ENCODE measurements around the gene SOS1.
"Not testable (repeated sequence)": the region's sequence is repeated elsewhere in the genome, so short reads cannot be mapped to it uniquely, and the experiment has no call there.

Gene SOS1

DNA sequence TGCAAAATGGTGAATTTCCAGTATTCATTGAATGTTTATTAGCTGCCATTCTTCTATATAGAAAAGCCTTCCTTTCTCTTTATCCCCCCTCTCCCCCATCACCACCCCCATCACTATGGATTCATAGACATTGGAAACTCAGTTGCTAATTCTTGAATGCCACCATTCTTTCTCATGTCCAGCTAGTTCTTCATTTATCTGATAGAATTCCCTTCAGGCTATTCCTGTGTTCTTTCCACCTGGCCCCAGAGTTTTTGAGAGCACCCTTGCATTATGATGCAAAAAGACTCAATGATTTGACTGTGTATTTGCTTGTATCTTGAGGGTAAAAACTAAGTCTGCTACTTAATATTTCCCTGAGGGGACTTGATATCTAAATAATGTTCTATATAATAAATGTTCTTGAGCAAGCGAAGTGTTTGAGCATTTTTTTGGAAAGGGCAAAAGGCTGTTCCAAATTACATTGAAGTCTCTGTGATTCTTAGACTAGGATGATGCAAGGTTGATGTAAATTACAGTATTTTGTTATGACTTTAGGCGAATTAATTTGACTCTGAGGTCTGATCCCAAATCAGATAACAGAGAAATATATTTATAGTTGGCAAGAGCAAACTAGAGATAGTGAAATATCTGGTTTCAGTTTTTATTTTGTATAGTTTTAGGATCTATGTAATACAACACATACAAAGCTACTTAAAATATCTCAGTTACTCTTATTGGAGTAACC, 18.8 kb upstream of the SOS1 start:
- H3K9me3 ChIP-seq (ENCODE audit: control insufficient read depth, insufficient read depth, low read length): no peaks in the 10 kb centered on the region
- H3K9me2 ChIP-seq (replicated peaks; ENCODE audit: control insufficient read depth, low read length): no peaks in the 10 kb centered on the region
- H3K4me1 ChIP-seq (ENCODE audit: control insufficient read depth, low read length): peaks cover 81% of the 10 kb centered on the region
- no peaks in the 10 kb centered on the region for H4K20me1 ChIP-seq (ENCODE audit: control insufficient read depth, insufficient read depth, low read depth, low read length)
- H3K4me3 ChIP-seq (ENCODE audit: low read length): peak overlapping the region; percentile 54
- no peaks in the 10 kb centered on the region for H3K27me3 ChIP-seq (ENCODE audit: control insufficient read depth, low read length)
- H3K27ac ChIP-seq (ENCODE audit: low read depth, low read length): peak overlapping the region; percentile 92
- TF ChIP-seq, protein P1, sequence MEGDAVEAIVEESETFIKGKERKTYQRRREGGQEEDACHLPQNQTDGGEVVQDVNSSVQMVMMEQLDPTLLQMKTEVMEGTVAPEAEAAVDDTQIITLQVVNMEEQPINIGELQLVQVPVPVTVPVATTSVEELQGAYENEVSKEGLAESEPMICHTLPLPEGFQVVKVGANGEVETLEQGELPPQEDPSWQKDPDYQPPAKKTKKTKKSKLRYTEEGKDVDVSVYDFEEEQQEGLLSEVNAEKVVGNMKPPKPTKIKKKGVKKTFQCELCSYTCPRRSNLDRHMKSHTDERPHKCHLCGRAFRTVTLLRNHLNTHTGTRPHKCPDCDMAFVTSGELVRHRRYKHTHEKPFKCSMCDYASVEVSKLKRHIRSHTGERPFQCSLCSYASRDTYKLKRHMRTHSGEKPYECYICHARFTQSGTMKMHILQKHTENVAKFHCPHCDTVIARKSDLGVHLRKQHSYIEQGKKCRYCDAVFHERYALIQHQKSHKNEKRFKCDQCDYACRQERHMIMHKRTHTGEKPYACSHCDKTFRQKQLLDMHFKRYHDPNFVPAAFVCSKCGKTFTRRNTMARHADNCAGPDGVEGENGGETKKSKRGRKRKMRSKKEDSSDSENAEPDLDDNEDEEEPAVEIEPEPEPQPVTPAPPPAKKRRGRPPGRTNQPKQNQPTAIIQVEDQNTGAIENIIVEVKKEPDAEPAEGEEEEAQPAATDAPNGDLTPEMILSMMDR (IDR thresholded peaks at IDR 0.05; ENCODE audit: low read depth, low read length, poor library complexity, severe bottlenecking): no peak
- peak overlapping the region; percentile 70 for H3K4me2 ChIP-seq (ENCODE audit: low read length)
- H3K36me3 ChIP-seq (ENCODE audit: control insufficient read depth, low read length): no peaks in the 10 kb centered on the region
- peaks cover 33% of the 10 kb centered on the region for H3F3A ChIP-seq (ENCODE audit: control insufficient read depth, insufficient read depth)
- H3K79me2 ChIP-seq (ENCODE audit: control insufficient read depth, low read length): no peaks in the 10 kb centered on the region

DNA sequence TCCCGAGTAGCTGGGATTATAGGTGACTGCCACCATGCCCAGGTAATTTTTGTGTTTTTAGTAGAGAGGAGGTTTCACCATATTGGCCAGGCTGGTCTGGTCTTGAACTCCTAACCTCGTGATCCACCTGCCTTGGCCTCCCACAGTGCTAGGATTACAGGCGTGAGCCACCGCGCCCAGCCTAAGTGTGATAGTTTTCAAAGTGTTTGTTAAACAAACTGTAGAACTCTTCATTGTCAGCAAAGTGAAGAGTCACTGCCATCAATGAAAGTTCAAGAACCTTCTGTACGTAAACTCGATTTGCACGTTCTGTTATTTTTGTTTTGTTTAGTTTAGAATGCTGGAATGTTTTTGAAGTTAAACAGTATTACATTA, 18.0 kb upstream of the SOS1 start:
- Histone ChIP-seq H3K9me3 (ENCODE audit: control insufficient read depth, insufficient read depth, low read length) (no peaks in the 10 kb centered on the region), H3K9me2 (replicated peaks; ENCODE audit: control insufficient read depth, low read length) (no peaks in the 10 kb centered on the region), H3K4me1 (ENCODE audit: control insufficient read depth, low read length) (peaks cover 79% of the 10 kb centered on the region), H3K27ac (ENCODE audit: low read depth, low read length) (peak overlapping the region; percentile 92; the same call in 1 of the 2 replicates), H3K4me3 (ENCODE audit: low read length) (no peak overlapping the region), H3K4me2 (ENCODE audit: low read length) (peak overlapping the region; percentile 70; the same call in 1 of the 2 replicates), H4K20me1 (ENCODE audit: control insufficient read depth, insufficient read depth, low read depth, low read length) (no peaks in the 10 kb centered on the region), H3K27me3 (ENCODE audit: control insufficient read depth, low read length) (no peaks in the 10 kb centered on the region), H3K79me2 (ENCODE audit: control insufficient read depth, low read length) (no peaks in the 10 kb centered on the region), H3K36me3 (ENCODE audit: control insufficient read depth, low read length) (no peaks in the 10 kb centered on the region), H3F3A (ENCODE audit: control insufficient read depth, insufficient read depth) (peaks cover 33% of the 10 kb centered on the region)
- TF ChIP-seq EZH2phosphoT487 (IDR thresholded peaks at IDR 0.05; ENCODE audit: borderline replicate concordance, low read length): no peak
- TF ChIP-seq, protein P1 (IDR thresholded peaks at IDR 0.05; ENCODE audit: low read depth, low read length, poor library complexity, severe bottlenecking): no peak

DNA sequence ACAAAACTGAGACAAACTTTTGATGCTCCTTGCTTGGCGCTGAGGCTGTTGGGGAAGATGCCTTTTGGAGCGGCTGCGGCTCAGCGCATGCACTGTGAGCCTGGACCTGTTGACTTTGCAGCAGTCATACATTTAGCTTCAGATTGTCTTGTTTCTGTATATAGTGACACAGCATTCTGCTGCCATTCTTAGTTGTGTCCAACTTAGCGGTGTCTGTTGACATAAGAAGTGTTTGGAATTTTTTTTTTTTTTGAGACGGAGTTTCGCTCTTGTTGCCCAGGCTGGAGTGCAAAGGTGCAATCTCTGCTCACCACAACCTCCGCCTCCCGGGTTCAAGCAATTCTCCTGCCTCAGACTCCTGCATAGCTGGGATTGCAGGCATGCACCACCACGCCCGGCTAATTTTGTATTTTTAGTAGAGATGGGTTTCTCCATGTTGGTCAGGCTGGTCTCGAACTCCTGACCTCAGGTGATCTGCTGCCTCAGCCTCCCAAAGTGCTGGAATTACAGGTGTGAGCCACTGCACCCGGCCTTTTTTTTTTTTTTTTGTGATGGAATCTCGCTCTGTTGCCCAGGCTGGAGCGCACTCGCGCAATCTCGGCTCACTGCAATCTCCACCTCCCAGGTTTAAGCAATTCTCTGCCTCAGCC, 17.5 kb upstream of the SOS1 start:
- H3K27ac ChIP-seq (ENCODE audit: low read depth, low read length); H4K20me1 ChIP-seq (ENCODE audit: control insufficient read depth, insufficient read depth, low read depth, low read length); H3K79me2 ChIP-seq (ENCODE audit: control insufficient read depth, low read length); H3K4me3 ChIP-seq (ENCODE audit: low read length); H3K27me3 ChIP-seq (ENCODE audit: control insufficient read depth, low read length); H3K4me2 ChIP-seq (ENCODE audit: low read length); H3K9me3 ChIP-seq (ENCODE audit: control insufficient read depth, insufficient read depth, low read length); H3K9me2 ChIP-seq (replicated peaks; ENCODE audit: control insufficient read depth, low read length); H3K36me3 ChIP-seq (ENCODE audit: control insufficient read depth, low read length): not testable (repeated sequence)
- Histone ChIP-seq H3F3A (ENCODE audit: control insufficient read depth, insufficient read depth) (peaks cover 28% of the 10 kb centered on the region), H3K4me1 (ENCODE audit: control insufficient read depth, low read length) (peaks cover 77% of the 10 kb centered on the region)

DNA sequence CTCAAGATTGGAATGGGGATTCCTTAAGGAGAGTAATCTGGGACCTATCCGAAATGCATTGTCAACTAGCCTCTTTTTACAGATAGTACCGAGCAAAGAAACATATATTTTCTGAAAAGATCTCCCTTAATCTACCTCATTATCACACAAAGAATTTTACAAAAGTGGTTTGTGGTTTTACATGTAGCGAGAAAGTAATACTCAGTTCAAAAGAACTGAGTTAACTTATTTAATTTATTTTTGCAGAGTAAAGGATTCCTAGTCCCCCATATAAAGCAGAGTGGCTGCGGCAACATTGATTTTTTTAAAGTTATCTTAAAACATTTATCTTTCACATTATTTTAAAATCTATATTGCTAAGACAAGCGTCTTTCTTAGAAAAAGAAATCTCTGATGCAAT, 15.9 kb upstream of the SOS1 start:
- Histone ChIP-seq H3K27me3 (ENCODE audit: control insufficient read depth, low read length) (no peaks in the 10 kb centered on the region), H3K9me2 (replicated peaks; ENCODE audit: control insufficient read depth, low read length) (no peaks in the 10 kb centered on the region), H3K79me2 (ENCODE audit: control insufficient read depth, low read length) (no peaks in the 10 kb centered on the region), H3K9me3 (ENCODE audit: control insufficient read depth, insufficient read depth, low read length) (no peaks in the 10 kb centered on the region), H3K4me3 (ENCODE audit: low read length) (no peak overlapping the region), H3K27ac (ENCODE audit: low read depth, low read length) (no peak overlapping the region), H3F3A (ENCODE audit: control insufficient read depth, insufficient read depth) (peaks cover 21% of the 10 kb centered on the region), H3K4me2 (ENCODE audit: low read length) (0 out of 2 replicates have a peak overlapping the region, but pooled peaks have one; percentile 14), H3K36me3 (ENCODE audit: control insufficient read depth, low read length) (no peaks in the 10 kb centered on the region), H3K4me1 (ENCODE audit: control insufficient read depth, low read length) (peaks cover 68% of the 10 kb centered on the region), H4K20me1 (ENCODE audit: control insufficient read depth, insufficient read depth, low read depth, low read length) (no peaks in the 10 kb centered on the region)
- TF ChIP-seq, protein P1 (IDR thresholded peaks at IDR 0.05; ENCODE audit: low read depth, low read length, poor library complexity, severe bottlenecking): no peak
- no peak for TF ChIP-seq EZH2phosphoT487 (IDR thresholded peaks at IDR 0.05; ENCODE audit: borderline replicate concordance, low read length)
